HEK293 (cell line): ENCODE results near the gene IL18R1.

ENCODE experiments used
- BCL11A ChIP-seq: fragments of 450-650 bp; formaldehyde crosslinking; IDR thresholded peaks from 2 replicates; pipeline ENCODE4 v1.5.1; 2016; ENCODE audit warnings: low read depth, missing biosample characterization, missing genetic modification characterization
- OVOL3 ChIP-seq: fragments of 450-650 bp; formaldehyde crosslinking; IDR thresholded peaks from 2 replicates; pipeline ENCODE4 v1.5.1; 2016; ENCODE audit warnings: missing biosample characterization, missing genetic modification characterization
- ZEB2 ChIP-seq: fragments of 450-650 bp; formaldehyde crosslinking; IDR thresholded peaks from 2 replicates; pipeline ENCODE4 v1.5.1; 2016; ENCODE audit warnings: missing biosample characterization, missing genetic modification characterization
- ZNF274 ChIP-seq, 2 experiments: fragments of 200-500 bp in 1 of 2; fragments of 450-650 bp in 1 of 2; sonication (Bioruptor generic) in 1 of 2; formaldehyde crosslinking in 1 of 2; IDR thresholded peaks; 2 replicates each; pipeline versions ENCODE4 v1.5.1 to v1.6.1; 2014 to 2016; ENCODE audit warnings: borderline replicate concordance in 1 of 2, inconsistent platforms in 1 of 2, low read length in 1 of 2, missing biosample characterization in 1 of 2, missing genetic modification characterization in 1 of 2
- ZNF292 ChIP-seq: fragments of 450-650 bp; formaldehyde crosslinking; IDR thresholded peaks from 2 replicates; pipeline ENCODE4 v1.5.1; 2016; ENCODE audit warnings: low read depth, missing biosample characterization, missing genetic modification characterization, borderline replicate concordance
- ZNF571 ChIP-seq: fragments of 450-650 bp; formaldehyde crosslinking; IDR thresholded peaks from 2 replicates; pipeline ENCODE4 v1.5.0; 2017; ENCODE audit warnings: missing biosample characterization, missing genetic modification characterization
- ZNF585B ChIP-seq: fragments of 450-650 bp; formaldehyde crosslinking; IDR thresholded peaks from 2 replicates; pipeline ENCODE4 v1.5.1; 2016; ENCODE audit warnings: missing biosample characterization, missing genetic modification characterization
- ZSCAN16 ChIP-seq: fragments of 450-650 bp; formaldehyde crosslinking; IDR thresholded peaks from 2 replicates; pipeline ENCODE4 v1.5.1; 2016; ENCODE audit warnings: missing biosample characterization, missing genetic modification characterization
- TF ChIP-seq, protein P1 (sequence below): fragments of 450-650 bp; formaldehyde crosslinking; IDR thresholded peaks from 2 replicates; pipeline ENCODE4 v1.5.0; 2017; ENCODE audit warnings: missing biosample characterization, missing genetic modification characterization, borderline replicate concordance
- TF ChIP-seq, protein P2 (sequence below): fragments of 450-650 bp; formaldehyde crosslinking; IDR thresholded peaks from 2 replicates; pipeline ENCODE4 v1.5.1; 2016; ENCODE audit warnings: missing biosample characterization, missing genetic modification characterization
- TF ChIP-seq, protein P3 (sequence below): fragments of 450-650 bp; formaldehyde crosslinking; IDR thresholded peaks from 2 replicates; pipeline ENCODE4 v1.5.1; 2016; ENCODE audit warnings: missing biosample characterization, missing genetic modification characterization

DNA sequence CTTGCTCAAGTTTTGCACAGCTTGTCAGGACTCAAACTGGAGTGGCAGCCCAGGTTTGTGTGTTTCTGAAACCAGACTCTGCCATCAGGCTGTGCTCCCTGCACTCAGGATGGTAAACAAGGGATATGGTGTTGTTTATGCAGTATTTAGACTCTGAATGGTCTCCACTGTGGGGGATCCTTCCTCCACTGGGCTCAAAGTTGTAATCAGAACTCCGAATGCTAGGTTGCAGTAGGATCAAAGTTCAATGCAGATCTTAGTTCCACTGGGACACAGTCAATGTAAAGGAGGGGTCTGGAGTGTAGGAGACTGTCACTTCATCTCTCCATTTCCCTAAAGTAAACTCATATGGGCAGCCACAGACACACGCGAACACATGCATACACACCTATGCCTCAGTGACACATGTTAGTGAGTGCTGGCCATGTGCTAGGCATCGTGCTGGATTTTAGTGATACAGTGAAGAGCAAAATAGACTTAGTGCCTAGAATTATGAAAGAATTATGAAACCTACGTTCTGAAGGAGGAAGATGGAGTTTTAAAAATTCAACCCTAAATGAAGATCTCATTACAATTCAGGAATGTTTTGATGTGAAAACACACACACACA, 6.1 kb downstream of the IL18R1 start:
- TF ChIP-seq BCL11A (no peak), OVOL3 (no peak), ZNF292 (tag by site-specific recombination) (no peak), ZSCAN16 (no peak), ZEB2 (tag by site-specific recombination) (no peak), ZNF571 (no peak), ZNF585B (no peak), ZNF274 (IDR thresholded peaks at IDR 0.05; ENCODE audit: low read length) (no peak), ZNF274 (tag by site-specific recombination; IDR thresholded peaks at IDR 0.05; ENCODE audit: borderline replicate concordance) (no peak)
- TF ChIP-seq, protein P1, sequence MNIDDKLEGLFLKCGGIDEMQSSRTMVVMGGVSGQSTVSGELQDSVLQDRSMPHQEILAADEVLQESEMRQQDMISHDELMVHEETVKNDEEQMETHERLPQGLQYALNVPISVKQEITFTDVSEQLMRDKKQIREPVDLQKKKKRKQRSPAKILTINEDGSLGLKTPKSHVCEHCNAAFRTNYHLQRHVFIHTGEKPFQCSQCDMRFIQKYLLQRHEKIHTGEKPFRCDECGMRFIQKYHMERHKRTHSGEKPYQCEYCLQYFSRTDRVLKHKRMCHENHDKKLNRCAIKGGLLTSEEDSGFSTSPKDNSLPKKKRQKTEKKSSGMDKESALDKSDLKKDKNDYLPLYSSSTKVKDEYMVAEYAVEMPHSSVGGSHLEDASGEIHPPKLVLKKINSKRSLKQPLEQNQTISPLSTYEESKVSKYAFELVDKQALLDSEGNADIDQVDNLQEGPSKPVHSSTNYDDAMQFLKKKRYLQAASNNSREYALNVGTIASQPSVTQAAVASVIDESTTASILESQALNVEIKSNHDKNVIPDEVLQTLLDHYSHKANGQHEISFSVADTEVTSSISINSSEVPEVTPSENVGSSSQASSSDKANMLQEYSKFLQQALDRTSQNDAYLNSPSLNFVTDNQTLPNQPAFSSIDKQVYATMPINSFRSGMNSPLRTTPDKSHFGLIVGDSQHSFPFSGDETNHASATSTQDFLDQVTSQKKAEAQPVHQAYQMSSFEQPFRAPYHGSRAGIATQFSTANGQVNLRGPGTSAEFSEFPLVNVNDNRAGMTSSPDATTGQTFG (tag by site-specific recombination): no peak
- TF ChIP-seq, protein P2, sequence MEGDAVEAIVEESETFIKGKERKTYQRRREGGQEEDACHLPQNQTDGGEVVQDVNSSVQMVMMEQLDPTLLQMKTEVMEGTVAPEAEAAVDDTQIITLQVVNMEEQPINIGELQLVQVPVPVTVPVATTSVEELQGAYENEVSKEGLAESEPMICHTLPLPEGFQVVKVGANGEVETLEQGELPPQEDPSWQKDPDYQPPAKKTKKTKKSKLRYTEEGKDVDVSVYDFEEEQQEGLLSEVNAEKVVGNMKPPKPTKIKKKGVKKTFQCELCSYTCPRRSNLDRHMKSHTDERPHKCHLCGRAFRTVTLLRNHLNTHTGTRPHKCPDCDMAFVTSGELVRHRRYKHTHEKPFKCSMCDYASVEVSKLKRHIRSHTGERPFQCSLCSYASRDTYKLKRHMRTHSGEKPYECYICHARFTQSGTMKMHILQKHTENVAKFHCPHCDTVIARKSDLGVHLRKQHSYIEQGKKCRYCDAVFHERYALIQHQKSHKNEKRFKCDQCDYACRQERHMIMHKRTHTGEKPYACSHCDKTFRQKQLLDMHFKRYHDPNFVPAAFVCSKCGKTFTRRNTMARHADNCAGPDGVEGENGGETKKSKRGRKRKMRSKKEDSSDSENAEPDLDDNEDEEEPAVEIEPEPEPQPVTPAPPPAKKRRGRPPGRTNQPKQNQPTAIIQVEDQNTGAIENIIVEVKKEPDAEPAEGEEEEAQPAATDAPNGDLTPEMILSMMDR: no peak
- TF ChIP-seq, protein P3, sequence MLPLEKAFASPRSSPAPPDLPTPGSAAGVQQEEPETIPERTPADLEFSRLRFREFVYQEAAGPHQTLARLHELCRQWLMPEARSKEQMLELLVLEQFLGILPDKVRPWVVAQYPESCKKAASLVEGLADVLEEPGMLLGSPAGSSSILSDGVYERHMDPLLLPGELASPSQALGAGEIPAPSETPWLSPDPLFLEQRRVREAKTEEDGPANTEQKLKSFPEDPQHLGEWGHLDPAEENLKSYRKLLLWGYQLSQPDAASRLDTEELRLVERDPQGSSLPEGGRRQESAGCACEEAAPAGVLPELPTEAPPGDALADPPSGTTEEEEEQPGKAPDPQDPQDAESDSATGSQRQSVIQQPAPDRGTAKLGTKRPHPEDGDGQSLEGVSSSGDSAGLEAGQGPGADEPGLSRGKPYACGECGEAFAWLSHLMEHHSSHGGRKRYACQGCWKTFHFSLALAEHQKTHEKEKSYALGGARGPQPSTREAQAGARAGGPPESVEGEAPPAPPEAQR (tag by site-specific recombination): no peak
